HG03442 (cell line): ENCODE data around the gene CADPS2.

Source experiments
- ATAC-seq: cut with Tn5 transposase; IDR thresholded peaks from one replicate; pipeline ENCODE4 v1.9.1; 2021; ENCODE audit warnings: mild to moderate bottlenecking, moderate library complexity; ENCODE audit not compliant: unreplicated experiment

Gene CADPS2

GRCh38 chr7:122467661-122468449 lies 418.4 kb downstream of the CADPS2 start:
- no peak for ATAC-seq

GRCh38 chr7:122465296-122465695 lies 421.0 kb downstream of the CADPS2 start:
- ATAC-seq, result no peak

GRCh38 chr7:122463631-122464030 lies 422.6 kb downstream of the CADPS2 start:
- ATAC-seq, result no peak

- ATAC-seq, result no peak
Measured at GRCh38 chr7:122460936-122461335, 425.3 kb downstream of the CADPS2 start.

GRCh38 chr7:122457969-122458368 lies 428.3 kb downstream of the CADPS2 start:
- ATAC-seq, result no peak

- ATAC-seq, result no peak
Measured at GRCh38 chr7:122457325-122457724, 428.9 kb downstream of the CADPS2 start.

- no peak for ATAC-seq
Measured at GRCh38 chr7:122454776-122455507, 431.3 kb downstream of the CADPS2 start.

GRCh38 chr7:122453432-122453831 lies 432.8 kb downstream of the CADPS2 start:
- ATAC-seq, result no peak

GRCh38 chr7:122448893-122449589 lies 437.2 kb downstream of the CADPS2 start:
- no peak for ATAC-seq

GRCh38 chr7:122442929-122443328 lies 443.3 kb downstream of the CADPS2 start:
- ATAC-seq, result no peak

GRCh38 chr7:122438492-122438891 lies 447.8 kb downstream of the CADPS2 start:
- no peak for ATAC-seq

- ATAC-seq, result no peak
Measured at GRCh38 chr7:122438006-122438405, 448.3 kb downstream of the CADPS2 start.

- ATAC-seq, result no peak
Measured at GRCh38 chr7:122433765-122434164, 452.5 kb downstream of the CADPS2 start.

- no peak for ATAC-seq
Measured at GRCh38 chr7:122430710-122431109, 455.6 kb downstream of the CADPS2 start.

- no peak for ATAC-seq
Measured at GRCh38 chr7:122429926-122430325, 456.3 kb downstream of the CADPS2 start.

GRCh38 chr7:122425731-122426130 lies 460.5 kb downstream of the CADPS2 start:
- no peak for ATAC-seq

- ATAC-seq, result no peak
Measured at GRCh38 chr7:122423591-122423990, 462.7 kb downstream of the CADPS2 start.

- ATAC-seq, result no peak
Measured at GRCh38 chr7:122416336-122416735, 469.9 kb downstream of the CADPS2 start.

- ATAC-seq, result no peak
Measured at GRCh38 chr7:122415510-122415909, 470.8 kb downstream of the CADPS2 start.

GRCh38 chr7:122413339-122413738 lies 472.9 kb downstream of the CADPS2 start:
- no peak for ATAC-seq

- no peak for ATAC-seq
Measured at GRCh38 chr7:122412883-122413282, 473.4 kb downstream of the CADPS2 start.

- ATAC-seq, result no peak
Measured at GRCh38 chr7:122412441-122412840, 473.8 kb downstream of the CADPS2 start.
